CD4-positive, CD25-positive, alpha-beta regulatory T cell (primary cell): ENCODE data around the gene GAS7. TPM values are rescaled to one million over a fixed set of nuclear protein-coding genes. Genes with fewer than 3 reads are reported as not detected.
"Not testable (repeated sequence)": the region's sequence is repeated elsewhere in the genome, so short reads cannot be mapped to it uniquely, and the experiment has no call there.

Experiments used
- ATAC-seq, 2 donors: fragments of 150-1000 bp; cut with Tn5 transposase; one replicate each; pipeline ENCODE4 v1.10.0; 2021; ENCODE audit warnings: low read depth in 2 of 2, moderate number of reproducible peaks in 2 of 2, moderate library complexity in 1 of 2
- DNase-seq, 3 donors: peaks; one replicate each; pipeline versions ENCODE4 v3.0.0 to v3.0.0-alpha.2; 2012 to 2022; ENCODE audit warnings: mixed read lengths in 1 of 3
- H3K27ac ChIP-seq: one replicate; pipeline ENCODE4 v1.7.0; 2013; ENCODE audit warnings: mild to moderate bottlenecking, low read length; ENCODE audit not compliant: insufficient read depth, poor library complexity, severe bottlenecking
- H3K27me3 ChIP-seq: one replicate; pipeline ENCODE4 v1.7.0; 2013; ENCODE audit warnings: low read length; ENCODE audit not compliant: control insufficient read depth, insufficient read depth
- H3K36me3 ChIP-seq: one replicate; pipeline ENCODE4 v1.7.0; 2013; ENCODE audit warnings: mild to moderate bottlenecking, low read length, moderate library complexity; ENCODE audit not compliant: control insufficient read depth, insufficient read depth
- H3K4me1 ChIP-seq: 2 replicates; pipeline ENCODE4 v1.7.0; 2013; ENCODE audit warnings: mild to moderate bottlenecking, low read length; ENCODE audit not compliant: insufficient read depth, control insufficient read depth, poor library complexity, severe bottlenecking
- H3K4me3 ChIP-seq: one replicate; pipeline ENCODE4 v1.7.0; 2013; ENCODE audit warnings: low read depth, mild to moderate bottlenecking, low read length, moderate library complexity
- H3K9me3 ChIP-seq, 2 experiments: 1 replicate in 1 of 2; 2 replicates in 1 of 2; pipeline ENCODE4 v1.7.0; 2013; ENCODE audit warnings: low read length in 2 of 2, mild to moderate bottlenecking in 1 of 2, moderate library complexity in 1 of 2; ENCODE audit not compliant: control insufficient read depth in 2 of 2
- H3K27ac Mint-ChIP-seq, 3 donors: one replicate each; pipeline ENCODE4 v1.8.0; 2020 to 2022; ENCODE audit warnings: mild to moderate bottlenecking in 3 of 3, mixed read lengths in 3 of 3, moderate library complexity in 2 of 3
- H3K27me3 Mint-ChIP-seq: one replicate; pipeline ENCODE4 v1.8.0; 2022; ENCODE audit warnings: mild to moderate bottlenecking, mixed read lengths
- H3K36me3 Mint-ChIP-seq: one replicate; pipeline ENCODE4 v1.8.0; 2020; ENCODE audit warnings: mixed read lengths
- H3K4me1 Mint-ChIP-seq, 4 donors: one replicate each; pipeline ENCODE4 v1.8.0; 2020 to 2022; ENCODE audit warnings: mixed read lengths in 4 of 4, mild to moderate bottlenecking in 1 of 4
- H3K4me3 Mint-ChIP-seq, 4 donors: one replicate each; pipeline ENCODE4 v1.8.0; 2020 to 2022; ENCODE audit warnings: mild to moderate bottlenecking in 4 of 4, mixed read lengths in 4 of 4, moderate library complexity in 3 of 4
- H3K9me3 Mint-ChIP-seq, 7 donors: one replicate each; pipeline ENCODE4 v1.8.0; 2020 to 2022; ENCODE audit warnings: mixed read lengths in 7 of 7, mild to moderate bottlenecking in 3 of 7, moderate library complexity in 2 of 7
- polyA plus RNA-seq, 4 donors: library from polyadenylated mRNA; unstranded; fragments of 300-500 nt; fragmentation: Illumina TruSeq; gene quantifications; one replicate each; pipeline ENCODE4 v1.2.3, GENCODE V29; 2021
- total RNA-seq: library from RNA; stranded (reverse); gene quantifications from one replicate; pipeline ENCODE4 v1.2.3, GENCODE V29; 2022

GAS7 gene
- total and polyA plus RNA-seq, 5 donors from 2014 or later: 0.10 to 0.79 (median 0.46) TPM; not detected in 1

GRCh38 chr17:9929871-9930270 lies 268.5 kb downstream of the GAS7 start:
- Histone ChIP-seq H3K27ac (no peak overlapping the region), H3K27me3 (no peaks in the 10 kb centered on the region), H3K9me3 (no peaks in the 10 kb centered on the region), H3K4me1 (no peaks in the 10 kb centered on the region), H3K36me3 (no peaks in the 10 kb centered on the region), H3K4me3 (no peak overlapping the region)
- Mint-ChIP-seq H3K27me3 (no peaks in the 10 kb centered on the region), H3K9me3 (no peaks in the 10 kb centered on the region), H3K27ac (no peak overlapping the region), H3K4me1 (no peaks in the 10 kb centered on the region), H3K36me3 (no peaks in the 10 kb centered on the region), H3K4me3 (no peak overlapping the region)
- DNase-seq (no peak), ATAC-seq (no peak)

- Mint-ChIP-seq H3K27me3 (no peaks in the 10 kb centered on the region), H3K27ac (no peak overlapping the region)
These were observed 269.6 kb downstream of the GAS7 start for GRCh38 chr17:9928601-9929333.

DNA sequence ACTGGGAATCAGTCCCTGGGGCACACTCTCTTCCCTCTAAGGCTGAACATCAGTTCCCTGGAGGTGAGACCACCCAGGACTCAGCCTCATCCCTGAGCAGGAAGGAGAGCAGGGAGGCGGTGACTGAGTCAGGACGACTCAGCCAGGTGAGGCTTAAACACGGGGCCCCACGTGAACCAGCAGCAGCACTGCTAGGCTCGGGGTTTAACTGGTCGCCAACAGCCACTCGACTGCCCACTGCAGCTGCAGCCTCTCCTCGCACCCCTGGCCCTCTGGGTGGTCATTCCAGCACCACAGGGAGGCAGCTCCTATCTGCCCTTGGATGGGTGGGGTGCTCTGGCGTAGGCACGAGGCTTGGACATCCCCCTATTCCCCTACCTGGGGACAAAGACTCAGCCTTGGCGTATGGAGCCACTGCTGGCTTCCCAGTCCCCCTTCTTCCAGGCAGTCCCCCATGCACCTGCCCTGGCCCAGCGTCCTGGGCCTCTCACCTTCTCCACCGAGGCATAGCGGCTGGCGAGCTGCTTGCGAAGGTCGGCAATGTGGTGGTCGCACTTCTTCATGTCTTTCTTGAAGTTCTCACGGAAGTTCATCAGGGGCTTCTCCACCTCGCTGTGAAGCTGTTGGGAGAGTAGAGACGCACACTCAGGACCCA lies 272.1 kb downstream of the GAS7 start:
- Histone ChIP-seq H3K27ac (no peak overlapping the region), H3K4me1 (no peaks in the 10 kb centered on the region), H3K36me3 (no peaks in the 10 kb centered on the region), H3K4me3 (no peak overlapping the region), H3K9me3 (no peaks in the 10 kb centered on the region), H3K27me3 (no peaks in the 10 kb centered on the region)
- H3K4me1 Mint-ChIP-seq: peaks cover 0 to 5% (median 1%) of the 10 kb centered on the region in 4 donors
- H3K9me3 Mint-ChIP-seq: no peaks in the 10 kb centered on the region
- no peak overlapping the region for H3K27ac Mint-ChIP-seq
- H3K36me3 Mint-ChIP-seq: no peaks in the 10 kb centered on the region
- no peaks in the 10 kb centered on the region for H3K27me3 Mint-ChIP-seq
- H3K4me3 Mint-ChIP-seq: no peak overlapping the region
- DNase-seq (no peak), ATAC-seq (no peak)

More at GRCh38 chr17:9928601-9929333, 269.6 kb downstream of the GAS7 start:
- Histone ChIP-seq H3K9me3 (no peaks in the 10 kb centered on the region), H3K4me1 (no peaks in the 10 kb centered on the region), H3K4me3 (no peak overlapping the region), H3K27me3 (no peaks in the 10 kb centered on the region), H3K27ac (no peak overlapping the region), H3K36me3 (no peaks in the 10 kb centered on the region)
- H3K4me1 Mint-ChIP-seq: peaks cover 0 to 5% (median 1%) of the 10 kb centered on the region in 4 donors
- DNase-seq: no peak
- H3K9me3 Mint-ChIP-seq: no peaks in the 10 kb centered on the region
- no peak for ATAC-seq
- no peaks in the 10 kb centered on the region for H3K36me3 Mint-ChIP-seq
- H3K4me3 Mint-ChIP-seq: no peak overlapping the region

DNA sequence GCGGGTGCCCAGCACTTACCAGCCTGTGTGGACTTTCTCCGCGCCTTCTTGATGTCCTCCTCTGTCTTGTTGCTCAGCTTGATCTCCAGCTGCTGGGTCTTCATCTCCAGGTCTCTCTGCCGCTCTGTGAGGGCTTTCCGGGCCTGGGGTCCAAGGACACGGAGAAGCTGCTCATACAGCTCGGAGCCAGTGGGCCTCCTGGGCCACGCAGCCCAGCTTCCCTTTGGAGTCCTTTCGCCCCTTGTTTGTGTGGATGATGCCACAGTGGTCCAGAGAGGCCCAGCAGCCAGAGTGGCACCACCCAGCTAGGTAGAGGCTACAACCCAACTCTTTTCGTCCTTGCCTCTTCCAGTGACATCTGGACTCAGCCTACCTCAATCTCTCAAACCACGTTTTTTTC lies 272.9 kb downstream of the GAS7 start:
- Mint-ChIP-seq H3K36me3 (no peaks in the 10 kb centered on the region), H3K4me1 (peaks cover 0 to 5% (median 1%) of the 10 kb centered on the region in 4 donors), H3K9me3 (no peaks in the 10 kb centered on the region), H3K4me3 (no peak overlapping the region), H3K27me3 (no peaks in the 10 kb centered on the region), H3K27ac (no peak overlapping the region)
- Histone ChIP-seq H3K4me3 (no peak overlapping the region), H3K27me3 (no peaks in the 10 kb centered on the region), H3K4me1 (no peaks in the 10 kb centered on the region), H3K9me3 (no peaks in the 10 kb centered on the region), H3K36me3 (no peaks in the 10 kb centered on the region), H3K27ac (no peak overlapping the region)
- DNase-seq (no peak), ATAC-seq (no peak)

- H3K27ac Mint-ChIP-seq: peak overlapping the region in 1 of 3 donors; percentile 79
- no peaks in the 10 kb centered on the region for H3K4me1 ChIP-seq
- no peak overlapping the region for H3K4me3 Mint-ChIP-seq
- H3K36me3 ChIP-seq: no peaks in the 10 kb centered on the region
- no peaks in the 10 kb centered on the region for H3K36me3 Mint-ChIP-seq
- H3K4me1 Mint-ChIP-seq: peaks cover 0 to 5% (median 1%) of the 10 kb centered on the region in 4 donors
- no peaks in the 10 kb centered on the region for H3K27me3 Mint-ChIP-seq
- no peaks in the 10 kb centered on the region for H3K9me3 ChIP-seq
- ATAC-seq: no peak
- H3K27ac ChIP-seq: no peak overlapping the region
- no peaks in the 10 kb centered on the region for H3K27me3 ChIP-seq
- H3K4me3 ChIP-seq: no peak overlapping the region
- peak in 2 of 3 donors; percentile 24 to 51 for DNase-seq
- H3K9me3 Mint-ChIP-seq: no peaks in the 10 kb centered on the region
These were observed 273.6 kb downstream of the GAS7 start for GRCh38 chr17:9924735-9925191.

GRCh38 chr17:9922012-9922848 lies 276.2 kb downstream of the GAS7 start:
- Mint-ChIP-seq H3K9me3 (no peaks in the 10 kb centered on the region), H3K4me3 (no peak overlapping the region), H3K36me3 (no peaks in the 10 kb centered on the region), H3K27me3 (no peaks in the 10 kb centered on the region), H3K27ac (no peak overlapping the region), H3K4me1 (peaks cover 0 to 5% (median 1%) of the 10 kb centered on the region in 4 donors)
- DNase-seq: no peak
- H3K4me3 ChIP-seq: no peak overlapping the region
- H3K27me3 ChIP-seq: no peaks in the 10 kb centered on the region
- H3K4me1 ChIP-seq: no peaks in the 10 kb centered on the region
- no peak for ATAC-seq
- H3K9me3 ChIP-seq: no peaks in the 10 kb centered on the region
- no peak overlapping the region for H3K27ac ChIP-seq
- no peaks in the 10 kb centered on the region for H3K36me3 ChIP-seq

GRCh38 chr17:9921216-9921615 lies 277.2 kb downstream of the GAS7 start:
- not testable (repeated sequence) for H3K4me3 ChIP-seq, H3K27me3 Mint-ChIP-seq, H3K4me1 ChIP-seq, H3K27me3 ChIP-seq, H3K36me3 Mint-ChIP-seq, H3K9me3 ChIP-seq, H3K4me3 Mint-ChIP-seq, H3K27ac ChIP-seq, DNase-seq, H3K27ac Mint-ChIP-seq, ATAC-seq, H3K4me1 Mint-ChIP-seq, H3K9me3 Mint-ChIP-seq, H3K36me3 ChIP-seq
